H9 (cell line): ENCODE data around the gene MRPL53. TPM values are rescaled to one million over a fixed set of nuclear protein-coding genes. Genes with fewer than 3 reads are reported as not detected.

Source experiments
- DNase-seq: peaks from one replicate; pipeline ENCODE4 v3.0.0-alpha.2; 2017
- H2AFZ ChIP-seq: one replicate; pipeline ENCODE4 v1.6.1; 2013; ENCODE audit warnings: mild to moderate bottlenecking, low read length, control low read depth, moderate library complexity
- H2AK5ac ChIP-seq: 2 replicates; pipeline ENCODE4 v1.6.1; 2013; ENCODE audit warnings: low read length, control low read depth, mixed read lengths; ENCODE audit not compliant: insufficient read length
- H2BK120ac ChIP-seq: one replicate; pipeline ENCODE4 v1.6.1; 2013; ENCODE audit warnings: low read depth, mild to moderate bottlenecking, low read length, control low read depth, inconsistent platforms; ENCODE audit not compliant: poor library complexity, severe bottlenecking
- H2BK12ac ChIP-seq: 2 replicates; pipeline ENCODE4 v1.6.1; 2013; ENCODE audit warnings: low read length, control low read depth, mixed read lengths, low read depth; ENCODE audit not compliant: insufficient read length
- H2BK15ac ChIP-seq: 2 replicates; pipeline ENCODE4 v1.6.1; 2013; ENCODE audit warnings: low read depth, low read length, control low read depth
- H2BK20ac ChIP-seq: one replicate; pipeline ENCODE4 v1.6.1; 2013; ENCODE audit warnings: low read depth, mild to moderate bottlenecking, low read length, control low read depth, inconsistent platforms; ENCODE audit not compliant: poor library complexity, severe bottlenecking
- H2BK5ac ChIP-seq: 2 replicates; pipeline ENCODE4 v1.6.1; 2013; ENCODE audit warnings: low read length, control low read depth, mixed read lengths; ENCODE audit not compliant: insufficient read length
- H3K14ac ChIP-seq: 2 replicates; pipeline ENCODE4 v1.6.1; 2013; ENCODE audit warnings: low read length, control low read depth; ENCODE audit not compliant: insufficient read depth
- H3K18ac ChIP-seq: 2 replicates; pipeline ENCODE4 v1.6.1; 2013; ENCODE audit warnings: low read depth, mild to moderate bottlenecking, mixed read lengths, low read length, control low read depth; ENCODE audit not compliant: insufficient read length
- H3K23ac ChIP-seq: 2 replicates; pipeline ENCODE4 v1.6.1; 2013; ENCODE audit warnings: low read length, control low read depth, mixed read lengths, low read depth; ENCODE audit not compliant: insufficient read length
- H3K23me2 ChIP-seq: 2 replicates; pipeline ENCODE4 v1.6.1; 2013; ENCODE audit warnings: low read depth, mild to moderate bottlenecking, mixed read lengths, low read length, control low read depth; ENCODE audit not compliant: insufficient read length, poor library complexity, severe bottlenecking
- H3K27ac ChIP-seq: 2 replicates; pipeline ENCODE4 v1.5.1; 2013; ENCODE audit warnings: low read length, control low read depth, mixed read lengths, low read depth; ENCODE audit not compliant: insufficient read length
- H3K27me3 ChIP-seq: 2 replicates; pipeline ENCODE4 v1.6.1; 2013; ENCODE audit warnings: low read length, control low read depth, inconsistent platforms; ENCODE audit not compliant: insufficient read depth
- H3K4ac ChIP-seq: 2 replicates; pipeline ENCODE4 v1.6.1; 2013; ENCODE audit warnings: low read depth, mild to moderate bottlenecking, control low read depth, inconsistent platforms, low read length, moderate library complexity
- H3K4me1 ChIP-seq: 2 replicates; pipeline ENCODE4 v1.6.1; 2013; ENCODE audit warnings: low read length, control low read depth, inconsistent platforms; ENCODE audit not compliant: insufficient read depth
- H3K4me2 ChIP-seq: 2 replicates; pipeline ENCODE4 v1.6.1; 2013; ENCODE audit warnings: low read length, control low read depth, mixed read lengths; ENCODE audit not compliant: insufficient read length, insufficient read depth
- H3K56ac ChIP-seq: 2 replicates; pipeline ENCODE4 v1.6.1; 2013; ENCODE audit warnings: low read depth, mild to moderate bottlenecking, mixed read lengths, low read length, control low read depth; ENCODE audit not compliant: insufficient read length
- H3K79me1 ChIP-seq: 2 replicates; pipeline ENCODE4 v1.6.1; 2013; ENCODE audit warnings: low read depth, mild to moderate bottlenecking, moderate library complexity, low read length, control low read depth, inconsistent platforms; ENCODE audit not compliant: insufficient read depth, poor library complexity, severe bottlenecking
- H3K79me2 ChIP-seq: 2 replicates; pipeline ENCODE4 v1.6.1; 2013; ENCODE audit warnings: low read length, control low read depth, inconsistent platforms; ENCODE audit not compliant: insufficient read depth
- H3K9ac ChIP-seq: 2 replicates; pipeline ENCODE4 v1.6.1; 2013; ENCODE audit warnings: low read length, control low read depth, mixed read lengths; ENCODE audit not compliant: insufficient read length; ENCODE audit errors: extremely low read depth
- H3K9me3 ChIP-seq: one replicate; pipeline ENCODE4 v1.6.1; 2013; ENCODE audit warnings: low read depth, low read length, inconsistent platforms; ENCODE audit not compliant: control insufficient read depth
- H3T11ph ChIP-seq: one replicate; pipeline ENCODE4 v1.6.1; 2013; ENCODE audit warnings: mild to moderate bottlenecking, low read length, control low read depth, inconsistent platforms
- H4K20me1 ChIP-seq: one replicate; pipeline ENCODE4 v1.6.1; 2013; ENCODE audit not compliant: control insufficient read depth, insufficient read length, insufficient read depth
- H4K5ac ChIP-seq: 2 replicates; pipeline ENCODE4 v1.6.1; 2013; ENCODE audit warnings: low read depth, mild to moderate bottlenecking, mixed read lengths, low read length, control low read depth; ENCODE audit not compliant: insufficient read length
- H4K8ac ChIP-seq: replicated peaks from 2 replicates; pipeline ENCODE4 v1.6.1; 2013; ENCODE audit warnings: low read length, control low read depth, mixed read lengths, low read depth; ENCODE audit not compliant: insufficient read length
- H4K91ac ChIP-seq: 2 replicates; pipeline ENCODE4 v1.6.1; 2013; ENCODE audit warnings: low read depth, mild to moderate bottlenecking, moderate library complexity, mixed read lengths, low read length, control low read depth; ENCODE audit not compliant: insufficient read length
- H3K27ac Mint-ChIP-seq, 3 experiments: 2 replicates in 2 of 3; 3 replicates in 1 of 3; pipeline ENCODE4 v1.8.0; 2020 to 2021; ENCODE audit warnings: mixed read lengths in 3 of 3, mild to moderate bottlenecking in 1 of 3, moderate library complexity in 1 of 3
- H3K27me3 Mint-ChIP-seq: 2 replicates; pipeline ENCODE4 v1.8.0; 2021; ENCODE audit warnings: low read depth, mild to moderate bottlenecking, moderate library complexity, mixed read lengths
- H3K36me3 Mint-ChIP-seq, 3 experiments: 2 replicates in 2 of 3; 3 replicates in 1 of 3; pipeline ENCODE4 v1.8.0; 2020 to 2021; ENCODE audit warnings: low read depth in 3 of 3, mixed read lengths in 3 of 3; ENCODE audit not compliant: insufficient read depth in 1 of 3
- H3K4me1 Mint-ChIP-seq, 2 experiments: 2 replicates each; pipeline ENCODE4 v1.8.0; 2020; ENCODE audit warnings: mixed read lengths in 2 of 2
- H3K4me3 Mint-ChIP-seq, 2 experiments: 2 replicates in 1 of 2; 3 replicates in 1 of 2; pipeline ENCODE4 v1.8.0; 2020 to 2021; ENCODE audit warnings: mild to moderate bottlenecking in 2 of 2, mixed read lengths in 2 of 2, moderate library complexity in 1 of 2
- H3K9me3 Mint-ChIP-seq, 2 experiments: 2 replicates in 1 of 2; 3 replicates in 1 of 2; pipeline ENCODE4 v1.8.0; 2020; ENCODE audit warnings: mild to moderate bottlenecking in 2 of 2, mixed read lengths in 2 of 2, moderate library complexity in 1 of 2
- CTCF ChIP-seq: fragments of 200-600 bp; sonication (generic); conservative IDR thresholded peaks from 3 replicates; pipeline ENCODE4 v1.8.0; 2021; ENCODE audit warnings: antibody characterized with exemption, mild to moderate bottlenecking
- WGBS: extraction: QIAGEN DNeasy Blood & Tissue Kit; methylation state at CpG from one replicate; pipeline ENCODE4 v1.1.7; 2013; ENCODE audit warnings: missing lambda C conversion rate, low lambda C conversion rate, mixed read lengths; ENCODE audit not compliant: insufficient read length; ENCODE audit errors: extremely low coverage; 5-methylcytosine and 5-hydroxymethylcytosine counted together
- total RNA-seq: library from RNA; stranded (reverse); gene quantifications from 2 replicates; pipeline ENCODE4 v1.2.1, GENCODE V29; 2021

MRPL53 gene
- total RNA-seq, 1 experiment from 2014 or later = 59.5 TPM

- Histone ChIP-seq H4K20me1 (peaks cover 2% of the 10 kb centered on the region), H2AK5ac (no peak overlapping the region), H3K27ac (no peak overlapping the region), H3K14ac (no peak overlapping the region), H3K27me3 (no peaks in the 10 kb centered on the region), H4K8ac (no peak overlapping the region), H3K23ac (no peak overlapping the region), H2BK5ac (no peak overlapping the region), H3K79me1 (peaks cover 4% of the 10 kb centered on the region), H3K4me2 (no peak overlapping the region), H2BK120ac (no peak overlapping the region), H4K91ac (no peak overlapping the region), H2AFZ (no peak overlapping the region), H3T11ph (no peak overlapping the region), H3K9ac (no peak overlapping the region), H4K5ac (no peak overlapping the region), H3K79me2 (no peaks in the 10 kb centered on the region; the same call in 1 of the 2 replicates), H3K4ac (no peak overlapping the region), H2BK15ac (no peak overlapping the region), H3K9me3 (no peaks in the 10 kb centered on the region), H3K4me1 (peaks cover 2% of the 10 kb centered on the region; the same call in 1 of the 2 replicates), H2BK12ac (no peak overlapping the region), H3K23me2 (peaks cover 5% of the 10 kb centered on the region), H3K56ac (no peak overlapping the region), H3K18ac (no peak overlapping the region), H2BK20ac (no peak overlapping the region)
- Mint-ChIP-seq H3K4me3 (no peak overlapping the region), H3K36me3 (peaks cover 10 to 29% (median 24%) of the 10 kb centered on the region in 3 experiments; a peak in 6 of 7 replicates), H3K27ac (no peak overlapping the region), H3K4me1 (peaks cover 11 to 17% of the 10 kb centered on the region in 2 experiments), H3K27me3 (no peaks in the 10 kb centered on the region), H3K9me3 (no peaks in the 10 kb centered on the region)
- TF ChIP-seq CTCF = no peak
- no CpG with 5 or more reads among the region's 4 CpGs for WGBS
- DNase-seq = no peak
Measured at GRCh38 chr2:74462786-74463105, 9.7 kb downstream of the MRPL53 start.
